ENCODE data around the gene SCIN.
A peak's percentile ranks its signal among the peaks of the same experiment; 100 is the strongest.
"Not testable (repeated sequence)": the region's sequence is repeated elsewhere in the genome, so short reads cannot be mapped to it uniquely, and the experiment has no call there.

The SCIN gene

DNA sequence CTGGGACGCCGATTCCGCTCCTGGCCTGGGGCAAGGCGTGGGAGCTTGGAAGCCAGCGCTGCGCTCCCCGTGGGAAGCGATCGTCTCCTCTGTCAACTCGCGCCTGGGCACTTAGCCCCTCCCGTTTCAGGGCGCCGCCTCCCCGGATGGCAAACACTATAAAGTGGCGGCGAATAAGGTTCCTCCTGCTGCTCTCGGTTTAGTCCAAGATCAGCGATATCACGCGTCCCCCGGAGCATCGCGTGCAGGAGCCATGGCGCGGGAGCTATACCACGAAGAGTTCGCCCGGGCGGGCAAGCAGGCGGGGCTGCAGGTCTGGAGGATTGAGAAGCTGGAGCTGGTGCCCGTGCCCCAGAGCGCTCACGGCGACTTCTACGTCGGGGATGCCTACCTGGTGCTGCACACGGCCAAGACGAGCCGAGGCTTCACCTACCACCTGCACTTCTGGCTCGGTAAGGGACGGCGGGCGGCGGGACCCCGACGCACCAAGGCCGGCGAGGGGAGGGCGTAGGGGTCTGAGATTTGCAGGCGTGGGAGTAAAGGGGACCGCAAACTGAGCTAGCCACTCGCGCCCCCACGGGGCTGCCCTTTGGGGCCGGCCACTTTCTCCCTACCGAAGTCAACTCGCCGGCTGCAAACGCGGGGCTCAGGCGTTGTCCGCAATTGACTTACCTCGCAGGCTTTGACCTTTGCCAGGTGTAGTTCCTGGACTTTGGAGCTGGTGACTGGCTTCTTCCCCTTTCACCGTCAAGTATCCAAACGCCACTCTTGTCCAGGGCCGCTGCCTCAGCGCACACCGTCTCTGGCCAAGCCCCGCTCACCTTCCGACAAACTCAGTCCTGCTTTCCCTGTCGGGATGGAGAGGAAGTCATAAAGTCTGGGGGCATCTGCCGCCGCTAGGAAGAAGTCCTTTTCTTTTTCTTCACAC is at the start of gene SCIN:
SCIN (plus strand) TSS at position 187 of the 928 bp plus-strand sequence; CDS start at position 254, 67 bp downstream.
- peak; percentile 28 for DNase-seq

DNA sequence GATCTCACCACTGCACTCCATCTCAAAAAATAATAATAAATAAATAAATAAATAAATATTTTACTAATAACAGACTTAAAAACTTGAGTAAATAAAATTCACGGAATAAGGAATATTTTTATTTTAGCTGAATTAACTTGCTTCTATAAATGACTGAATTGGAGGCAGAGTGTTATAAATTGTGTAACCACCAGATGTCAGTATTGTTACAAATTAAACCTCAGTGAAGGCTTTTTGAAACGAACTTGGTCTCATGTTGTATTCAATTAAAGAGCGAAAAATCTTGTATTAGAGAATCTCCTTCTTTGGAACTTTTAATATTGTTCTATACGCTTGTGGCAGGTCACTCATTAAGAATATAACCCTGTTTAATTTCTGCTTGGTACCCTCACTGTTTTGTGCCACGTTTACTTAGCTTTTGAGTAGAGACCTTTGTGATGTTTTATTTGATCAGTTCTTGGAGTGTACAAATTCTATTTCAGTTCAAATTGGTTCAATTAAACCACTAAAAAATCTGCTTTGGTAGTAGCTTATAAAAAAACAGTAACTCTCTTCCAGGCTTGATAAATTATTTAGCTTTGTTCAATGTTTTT is 45.6 kb upstream of the SCIN start:
- peak; percentile 43 for DNase-seq

DNA sequence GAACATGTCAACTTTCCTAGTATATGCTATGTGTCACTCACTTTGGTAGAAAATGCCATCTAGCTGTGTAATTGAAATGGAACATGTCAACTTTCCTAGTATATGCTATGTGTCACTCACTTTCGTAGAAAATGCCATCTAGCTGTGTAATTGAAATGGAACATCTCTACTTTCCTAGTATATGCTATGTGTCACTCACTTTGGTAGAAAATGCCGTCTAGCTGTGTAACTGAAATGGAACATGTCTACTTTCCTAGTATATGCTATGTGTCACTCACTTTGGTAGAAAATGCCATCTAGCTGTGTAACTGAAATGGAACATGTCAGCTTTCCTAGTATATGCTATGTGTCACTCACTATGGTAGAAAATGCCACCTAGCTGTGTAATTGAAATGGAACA is 43.8 kb upstream of the SCIN start:
- not testable (repeated sequence) for DNase-seq

DNA sequence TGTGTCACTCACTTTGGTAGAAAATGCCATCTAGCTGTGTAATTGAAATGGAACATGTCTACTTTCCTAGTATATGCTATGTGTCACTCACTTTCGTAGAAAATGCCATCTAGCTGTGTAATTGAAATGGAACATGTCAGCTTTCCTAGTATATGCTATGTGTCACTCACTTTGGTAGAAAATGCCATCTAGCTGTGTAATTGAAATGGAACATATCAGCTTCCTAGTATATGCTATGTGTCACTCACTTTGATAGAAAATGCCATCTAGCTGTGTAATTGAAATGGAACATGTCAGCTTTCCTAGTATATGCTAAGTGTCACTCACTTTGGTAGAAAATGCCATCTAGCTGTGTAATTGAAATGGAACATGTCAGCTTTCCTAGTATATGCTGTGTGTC is 42.9 kb upstream of the SCIN start:
- not testable (repeated sequence) for DNase-seq

DNA sequence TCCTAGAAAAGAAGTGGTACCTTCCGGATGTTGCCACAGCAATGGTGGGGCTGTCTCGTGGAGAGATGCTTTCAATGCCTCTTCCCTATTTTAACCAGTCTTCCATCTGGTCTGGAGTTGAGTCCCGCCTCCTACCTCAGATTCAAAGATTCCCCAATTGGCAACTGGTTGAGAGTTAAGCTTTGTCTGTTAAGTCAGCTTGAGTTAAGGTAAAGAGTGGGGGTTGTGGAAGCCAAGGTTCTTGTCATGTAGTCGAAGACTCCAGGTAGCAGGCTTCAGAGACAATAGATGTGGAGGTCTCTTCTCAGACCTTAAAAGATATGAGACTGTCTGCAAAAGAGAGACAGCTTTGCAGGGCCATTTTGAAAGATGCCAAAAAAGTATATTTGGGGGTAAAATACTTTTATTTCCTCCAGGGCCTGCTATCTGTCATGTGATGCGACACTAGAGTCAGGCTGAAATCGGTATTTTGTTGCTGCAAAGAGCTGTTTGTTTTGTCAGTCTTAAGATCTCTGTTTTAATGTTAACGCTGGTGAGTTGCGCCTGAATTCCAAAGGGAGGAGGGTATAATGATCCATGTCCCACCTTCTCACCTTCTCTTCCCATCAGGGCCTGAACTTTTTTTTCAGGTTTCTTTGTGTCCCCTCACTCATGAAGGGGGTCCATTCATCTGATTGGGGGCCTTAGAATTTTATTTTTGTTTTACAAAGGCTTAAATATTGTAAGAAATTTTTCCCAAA is 40.4 kb upstream of the SCIN start:
- no peak for DNase-seq

DNA sequence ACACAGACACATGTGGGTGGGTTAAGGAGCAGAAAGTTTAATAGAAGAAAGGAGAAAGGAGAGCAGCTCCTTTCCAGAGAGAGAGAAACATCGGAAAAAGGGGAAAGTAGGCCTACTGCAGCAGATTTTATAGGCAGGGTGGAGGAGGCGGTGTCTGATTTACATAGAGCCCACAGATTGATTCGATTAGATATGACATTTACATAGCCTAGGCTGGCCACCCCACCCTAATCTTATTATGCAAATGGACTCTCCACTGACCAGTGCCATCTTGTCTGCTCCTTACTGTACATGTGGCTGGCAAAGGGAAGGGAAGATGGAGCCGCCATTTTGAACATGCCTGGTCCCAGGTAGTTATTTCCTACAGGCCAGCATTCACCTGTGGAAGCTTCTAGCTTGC is 38.7 kb upstream of the SCIN start:
- no peak for DNase-seq

- DNase-seq: no peak
Observed at GRCh38 chr7:12534046-12534445, 36.5 kb upstream of the SCIN start.

DNA sequence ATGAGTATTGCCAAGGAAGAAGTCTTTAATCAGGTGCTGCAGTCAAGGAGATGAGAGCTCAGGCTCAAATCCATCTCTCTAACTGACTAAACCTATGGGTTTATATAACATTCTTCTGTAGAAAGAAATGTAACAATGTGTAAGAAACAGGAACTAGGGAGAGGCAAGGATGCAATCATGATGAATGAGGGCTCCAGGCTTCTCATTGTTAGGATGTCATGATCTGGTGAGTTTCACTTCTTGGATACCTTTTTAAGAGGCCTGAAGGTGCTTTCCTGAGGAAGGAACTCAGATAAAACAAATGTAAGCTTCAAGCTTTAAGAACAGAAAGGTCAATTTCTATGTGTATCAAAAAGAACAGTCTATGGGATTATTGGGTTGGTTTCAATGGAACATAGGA is 30.8 kb upstream of the SCIN start:
- DNase-seq: no peak

DNA sequence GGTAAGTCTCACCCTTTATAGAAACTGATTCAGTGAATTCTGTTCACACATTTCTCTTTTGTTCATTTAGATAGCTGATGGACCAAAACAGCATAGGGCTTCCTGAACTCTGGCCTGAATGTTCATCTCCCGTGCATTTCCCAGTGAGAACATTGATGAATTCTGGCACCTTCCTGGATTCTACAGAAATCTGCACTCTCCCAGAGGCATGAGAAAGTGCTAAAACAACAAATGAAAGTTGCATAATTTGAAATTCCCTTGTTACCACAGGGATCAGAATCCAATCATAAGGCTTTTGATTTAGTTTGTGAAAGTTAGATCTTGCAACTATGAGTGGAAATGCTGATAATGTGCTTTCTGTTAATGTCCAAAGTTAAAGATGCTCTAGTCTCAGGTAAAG is 29.7 kb upstream of the SCIN start:
- no peak for DNase-seq

- DNase-seq: no peak
Observed at GRCh38 chr7:12543586-12543985, 26.9 kb upstream of the SCIN start.

GRCh38 chr7:12549106-12549505 is 21.4 kb upstream of the SCIN start:
- DNase-seq: no peak

DNA sequence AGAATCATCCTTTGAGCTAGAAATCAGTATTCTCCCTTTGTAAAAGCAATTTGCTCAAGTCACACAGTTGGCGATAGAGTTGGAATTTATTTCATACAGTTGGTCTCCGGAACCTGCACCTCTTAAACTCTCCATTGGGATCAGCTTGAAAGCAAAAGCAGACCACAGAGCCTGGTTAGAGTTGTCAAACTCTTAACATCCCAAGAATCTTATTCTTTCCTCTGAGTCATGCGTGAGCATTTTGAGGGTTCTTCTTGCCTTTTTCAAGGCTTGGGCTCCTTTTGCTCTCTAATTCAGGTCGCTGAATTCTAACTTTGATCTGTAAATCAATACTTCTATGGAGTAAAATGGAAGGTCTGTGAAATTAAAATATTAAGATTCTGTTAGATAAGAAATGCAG is 19.6 kb upstream of the SCIN start:
- no peak for DNase-seq

DNA sequence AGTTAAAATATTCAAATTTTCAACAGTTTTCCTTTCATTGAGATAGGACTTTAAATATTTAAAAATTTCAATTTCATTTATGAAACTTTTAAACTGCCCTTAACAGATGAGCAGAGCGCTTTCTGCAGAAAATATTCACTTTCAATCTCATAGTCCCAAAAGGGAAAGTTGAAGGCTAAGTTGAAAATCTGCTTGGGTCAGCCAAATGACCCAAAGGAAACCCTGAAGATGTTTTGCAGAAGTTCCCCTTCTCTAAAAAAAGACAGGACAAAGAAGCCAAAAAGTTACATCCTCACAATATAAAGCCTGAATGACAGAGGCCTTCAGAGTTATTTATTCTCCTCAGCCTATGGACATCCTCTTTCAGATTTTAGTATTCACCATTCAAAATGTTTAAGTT is 17.6 kb upstream of the SCIN start:
- DNase-seq: no peak

DNA sequence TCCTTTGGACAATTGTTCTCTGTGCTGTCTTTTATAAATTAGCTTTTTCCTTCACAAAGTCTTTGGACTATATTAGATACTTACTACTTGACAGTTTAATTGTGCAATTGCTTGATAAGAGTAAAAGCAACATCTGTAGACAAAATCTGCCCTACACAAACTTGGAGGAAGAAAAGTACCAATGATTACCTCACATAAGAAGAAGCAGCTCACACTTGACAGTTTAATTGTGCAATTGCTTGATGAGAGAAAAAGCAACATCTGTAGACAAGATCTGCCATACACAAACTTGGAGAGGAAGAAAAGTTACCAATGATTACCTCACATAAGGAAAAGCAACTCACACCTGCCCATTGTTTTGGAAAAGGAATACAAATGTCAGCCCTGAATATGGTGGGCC is 17.1 kb upstream of the SCIN start:
- no peak for DNase-seq

DNA sequence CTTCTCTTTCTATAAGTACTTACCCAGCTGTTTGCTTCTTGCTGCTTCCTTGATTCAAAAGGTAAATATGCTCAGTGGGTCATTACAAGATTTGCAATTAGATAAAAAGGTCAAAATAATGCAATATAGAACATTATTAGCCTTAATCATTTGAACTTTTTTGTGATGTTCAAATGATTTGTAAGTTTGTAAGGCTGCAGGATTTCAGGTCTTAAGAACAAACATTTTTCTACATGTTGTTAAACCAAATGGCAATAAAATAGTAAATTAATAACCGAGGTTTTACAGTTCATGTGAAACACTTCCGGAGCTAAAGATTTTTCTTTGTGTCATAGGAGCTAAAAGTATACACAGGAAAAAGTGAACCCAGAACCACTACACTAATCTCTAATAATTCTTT is 16.2 kb upstream of the SCIN start:
- no peak for DNase-seq

DNA sequence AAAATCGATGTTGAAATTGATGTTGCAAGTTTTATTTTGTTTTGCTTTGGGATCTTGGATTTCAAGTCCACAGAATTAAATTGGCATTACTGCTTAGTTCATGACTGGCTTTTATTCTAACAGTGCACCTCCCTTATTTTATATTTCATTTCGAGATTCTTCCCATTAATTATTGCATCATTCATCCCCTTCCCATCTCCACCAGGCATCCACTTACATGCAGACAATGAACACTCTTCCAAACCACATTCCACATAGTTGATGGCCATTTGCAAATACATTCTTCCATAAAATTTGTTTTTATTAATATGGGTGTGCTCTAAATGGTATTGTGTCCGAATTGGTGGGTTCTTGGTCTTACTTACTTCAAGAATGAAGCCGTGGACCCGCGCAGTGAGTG is 15.6 kb upstream of the SCIN start:
- DNase-seq: no peak

DNA sequence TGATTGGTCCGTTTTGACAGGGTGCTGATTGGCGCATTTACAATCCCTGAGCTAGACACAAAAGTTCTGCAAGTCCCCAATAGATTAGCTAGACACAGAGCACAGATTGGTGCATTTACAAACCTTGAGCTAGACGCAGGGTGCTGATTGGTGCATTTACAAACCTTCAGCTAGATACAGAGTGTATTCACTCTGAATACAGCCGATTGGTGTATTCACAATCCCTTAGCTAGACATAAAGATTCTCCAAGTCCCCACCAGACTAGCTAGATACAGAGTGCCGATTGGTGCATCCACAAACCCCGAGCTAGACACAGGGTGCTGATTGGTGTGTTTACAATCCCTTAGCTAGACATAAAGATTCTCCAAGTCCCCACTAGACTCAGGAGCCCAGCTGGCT is 14.8 kb upstream of the SCIN start:
- DNase-seq: not testable (repeated sequence)

- DNase-seq: not testable (repeated sequence)
Observed at GRCh38 chr7:12556139-12556792, 14.3 kb upstream of the SCIN start.

GRCh38 chr7:12557282-12557681 is 13.2 kb upstream of the SCIN start:
- DNase-seq: no peak

DNA sequence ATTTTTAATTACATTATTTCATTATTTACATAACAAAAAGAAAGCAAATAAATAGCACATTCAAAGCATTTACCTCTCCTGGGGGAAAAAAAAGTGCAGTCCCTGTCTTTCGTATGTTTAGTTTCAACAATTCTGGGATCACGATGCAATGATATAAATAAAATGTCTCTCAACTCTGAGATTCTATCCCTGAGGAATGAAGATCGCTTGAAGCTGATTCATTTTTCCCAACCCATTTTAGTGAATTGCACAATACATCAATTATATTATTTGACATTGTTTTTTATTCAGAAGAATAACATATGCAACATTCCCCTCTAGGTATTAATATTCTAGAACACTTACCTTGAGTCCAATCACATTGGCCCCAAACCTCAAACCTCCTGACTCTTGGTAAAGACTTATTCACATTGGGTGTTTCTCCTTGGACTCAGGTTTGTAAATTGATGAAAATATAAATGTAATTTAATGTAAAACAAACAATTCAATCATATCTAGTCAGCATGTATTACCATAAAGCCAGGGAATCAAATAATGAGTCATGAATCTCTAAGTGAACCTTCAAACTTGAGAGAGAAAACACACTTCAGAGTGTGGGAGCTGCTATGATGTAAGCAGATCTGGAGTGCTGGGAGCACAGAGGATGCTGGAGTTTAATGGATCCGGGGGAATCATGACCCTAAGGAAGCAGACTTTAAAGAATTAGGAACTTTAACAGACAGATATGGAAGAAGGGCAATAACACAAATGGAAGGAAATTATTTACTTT is 5.3 kb upstream of the SCIN start:
- DNase-seq: no peak

GRCh38 chr7:12565873-12566272 is 4.6 kb upstream of the SCIN start:
- no peak for DNase-seq

- no peak for DNase-seq
Observed at GRCh38 chr7:12567015-12567414, 3.5 kb upstream of the SCIN start.
